Left ventricle myocardium inferior (tissue), 1 donor: Measurements from ENCODE around the gene CHCHD6. TPM values are rescaled to one million over a fixed set of nuclear protein-coding genes. Genes with fewer than 3 reads are reported as not detected.

Experiments used
- DNase-seq: peaks from one replicate; pipeline ENCODE4 v3.0.0-alpha.2; 2020
- H3K27ac ChIP-seq: fragments of 200-600 bp; replicated peaks from 2 replicates; pipeline ENCODE4 v1.8.0; 2021
- H3K27me3 ChIP-seq: fragments of 200-600 bp; 2 replicates; pipeline ENCODE4 v1.8.0; 2021; ENCODE audit warnings: low read depth
- H3K36me3 ChIP-seq: fragments of 200-600 bp; 2 replicates; pipeline ENCODE4 v1.8.0; 2021
- H3K4me1 ChIP-seq: fragments of 200-600 bp; 2 replicates; pipeline ENCODE4 v1.8.0; 2021
- H3K4me3 ChIP-seq: fragments of 200-600 bp; 2 replicates; pipeline ENCODE4 v1.8.0; 2021; ENCODE audit warnings: mild to moderate bottlenecking, moderate library complexity
- H3K9me3 ChIP-seq: fragments of 200-600 bp; replicated peaks from 2 replicates; pipeline ENCODE4 v1.8.0; 2021
- intact Hi-C: fragments of 100-400 bp; cut with micrococcal nuclease; formaldehyde crosslinking; loops from one replicate; pipeline ENCODE4 v1.11.0; 2022
- total RNA-seq: library from RNA; stranded (reverse); fragmentation: NEBNext Ultra II Directional; extraction: Animal tissue kit (Norgen Biotek cat#: 25700); gene quantifications from one replicate; pipeline ENCODE4 v1.2.1, GENCODE V29; 2021
- TF ChIP-seq, protein P1 (sequence below): fragments of 200-600 bp; IDR thresholded peaks from 2 replicates; pipeline ENCODE4 v1.8.0; 2021; ENCODE audit warnings: antibody characterized with exemption, mild to moderate bottlenecking, borderline replicate concordance
- donor health status: DM: no; HTN: yes; CAD: no; lungs with severe emphysema.

CHCHD6 gene
- total RNA-seq, 1 donor from 2014 or later, result 10.1 TPM

DNA sequence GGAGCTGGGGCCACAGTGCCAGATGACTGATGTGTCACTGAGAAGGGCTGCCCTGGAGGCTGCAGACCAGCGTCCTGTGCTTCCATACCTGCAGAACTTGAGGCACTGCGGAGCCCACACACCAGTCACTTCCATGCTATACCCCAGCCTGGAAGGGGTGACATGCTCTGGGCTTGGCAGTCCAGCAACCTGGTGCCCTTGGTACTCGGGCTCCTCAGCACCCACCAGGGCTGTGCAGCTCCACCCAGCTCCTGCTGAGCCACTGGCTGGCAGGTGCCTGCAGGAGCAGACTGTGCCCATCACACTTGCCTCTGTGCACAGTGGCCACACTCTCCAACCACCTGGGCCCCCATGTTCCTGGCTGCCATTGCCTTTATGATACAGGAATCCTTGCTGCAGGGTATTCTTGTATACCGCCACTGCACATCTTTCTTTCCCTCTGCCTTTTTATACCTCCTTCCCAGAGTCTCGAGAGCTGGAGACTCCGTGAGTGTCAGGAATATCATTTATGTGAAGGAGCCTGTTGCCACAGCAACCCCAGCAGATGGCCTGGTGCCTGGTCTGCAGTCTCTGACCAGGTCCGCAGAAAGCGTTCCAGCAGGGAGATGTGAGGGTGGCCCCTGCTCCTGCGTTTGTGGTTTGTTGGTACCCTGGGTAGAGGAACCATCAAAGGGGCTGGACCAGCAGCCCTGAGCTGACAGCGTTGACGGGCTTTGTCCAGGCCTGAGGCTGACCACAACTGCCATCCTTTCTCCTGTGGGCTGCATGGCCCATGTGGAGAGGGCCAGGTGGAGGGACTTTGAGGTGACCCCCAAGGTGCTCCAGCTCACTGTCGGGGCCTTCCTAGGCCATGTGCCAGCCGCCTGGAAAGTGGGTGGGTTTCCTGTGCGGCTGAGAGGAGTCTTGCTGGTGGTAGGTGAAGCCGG lies 185.5 kb downstream of the CHCHD6 start:
- no peaks in the 10 kb centered on the region for H3K27me3 ChIP-seq
- no peak for DNase-seq
- H3K4me3 ChIP-seq, result no peak overlapping the region
- intact Hi-C loops, result no loop called here
- TF ChIP-seq, protein P1, sequence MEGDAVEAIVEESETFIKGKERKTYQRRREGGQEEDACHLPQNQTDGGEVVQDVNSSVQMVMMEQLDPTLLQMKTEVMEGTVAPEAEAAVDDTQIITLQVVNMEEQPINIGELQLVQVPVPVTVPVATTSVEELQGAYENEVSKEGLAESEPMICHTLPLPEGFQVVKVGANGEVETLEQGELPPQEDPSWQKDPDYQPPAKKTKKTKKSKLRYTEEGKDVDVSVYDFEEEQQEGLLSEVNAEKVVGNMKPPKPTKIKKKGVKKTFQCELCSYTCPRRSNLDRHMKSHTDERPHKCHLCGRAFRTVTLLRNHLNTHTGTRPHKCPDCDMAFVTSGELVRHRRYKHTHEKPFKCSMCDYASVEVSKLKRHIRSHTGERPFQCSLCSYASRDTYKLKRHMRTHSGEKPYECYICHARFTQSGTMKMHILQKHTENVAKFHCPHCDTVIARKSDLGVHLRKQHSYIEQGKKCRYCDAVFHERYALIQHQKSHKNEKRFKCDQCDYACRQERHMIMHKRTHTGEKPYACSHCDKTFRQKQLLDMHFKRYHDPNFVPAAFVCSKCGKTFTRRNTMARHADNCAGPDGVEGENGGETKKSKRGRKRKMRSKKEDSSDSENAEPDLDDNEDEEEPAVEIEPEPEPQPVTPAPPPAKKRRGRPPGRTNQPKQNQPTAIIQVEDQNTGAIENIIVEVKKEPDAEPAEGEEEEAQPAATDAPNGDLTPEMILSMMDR, result no peak
- H3K4me1 ChIP-seq, result peaks cover 7% of the 10 kb centered on the region
- H3K27ac ChIP-seq, result no peak overlapping the region
- H3K36me3 ChIP-seq, result peaks cover 4% of the 10 kb centered on the region
- no peaks in the 10 kb centered on the region for H3K9me3 ChIP-seq

DNA sequence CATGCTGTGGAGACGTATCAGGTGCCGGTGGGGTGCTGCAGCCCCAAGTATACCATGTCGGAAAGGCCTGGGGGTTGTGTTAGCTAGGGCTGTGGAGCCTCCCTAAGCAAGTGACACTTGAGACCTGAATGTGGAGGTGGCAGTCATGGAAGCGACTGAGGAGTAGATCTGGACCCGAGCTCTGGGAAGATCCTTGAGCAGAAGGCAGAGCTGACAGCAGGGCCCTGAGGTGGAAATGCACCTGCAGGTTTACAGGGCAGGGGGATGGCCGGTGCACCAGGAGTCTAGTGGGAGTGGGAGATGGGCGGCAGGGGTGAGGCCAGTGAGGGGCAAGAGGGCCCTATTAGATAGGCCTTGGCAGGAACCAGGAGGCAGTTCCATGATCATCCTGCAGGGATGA lies 187.1 kb downstream of the CHCHD6 start:
- Histone ChIP-seq H3K27ac (no peak overlapping the region), H3K9me3 (no peaks in the 10 kb centered on the region), H3K36me3 (peaks cover 4% of the 10 kb centered on the region), H3K27me3 (no peaks in the 10 kb centered on the region), H3K4me3 (no peak overlapping the region), H3K4me1 (peaks cover 23% of the 10 kb centered on the region)
- TF ChIP-seq, protein P1, result no peak
- DNase-seq, result no peak
- intact Hi-C loops, result no loop called here

DNA sequence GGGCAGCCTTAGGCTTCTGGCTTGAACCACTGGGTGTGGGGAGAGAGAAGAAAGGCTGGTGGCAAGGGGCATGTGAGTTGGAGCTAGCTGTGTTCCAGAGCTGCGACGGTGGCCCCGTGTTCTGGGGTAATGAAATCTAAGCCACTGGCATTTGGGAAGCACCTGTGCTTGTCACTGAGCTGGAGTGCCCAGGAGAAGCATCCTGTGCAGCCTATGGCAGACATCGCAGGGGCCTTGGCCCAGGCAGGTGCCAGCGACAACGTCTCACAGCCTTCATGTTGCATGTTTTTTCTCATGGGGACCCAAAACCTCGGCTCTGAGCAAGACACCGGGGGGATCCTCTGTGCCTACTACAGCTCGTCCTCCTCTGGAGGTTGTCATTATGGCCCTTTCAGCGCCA lies 187.8 kb downstream of the CHCHD6 start:
- Histone ChIP-seq H3K4me3 (no peak overlapping the region), H3K27me3 (no peaks in the 10 kb centered on the region), H3K4me1 (peaks cover 24% of the 10 kb centered on the region), H3K9me3 (no peaks in the 10 kb centered on the region), H3K36me3 (peaks cover 4% of the 10 kb centered on the region), H3K27ac (no peak overlapping the region)
- intact Hi-C loops, result no loop called here
- no peak for DNase-seq
- TF ChIP-seq, protein P1, result no peak

DNA sequence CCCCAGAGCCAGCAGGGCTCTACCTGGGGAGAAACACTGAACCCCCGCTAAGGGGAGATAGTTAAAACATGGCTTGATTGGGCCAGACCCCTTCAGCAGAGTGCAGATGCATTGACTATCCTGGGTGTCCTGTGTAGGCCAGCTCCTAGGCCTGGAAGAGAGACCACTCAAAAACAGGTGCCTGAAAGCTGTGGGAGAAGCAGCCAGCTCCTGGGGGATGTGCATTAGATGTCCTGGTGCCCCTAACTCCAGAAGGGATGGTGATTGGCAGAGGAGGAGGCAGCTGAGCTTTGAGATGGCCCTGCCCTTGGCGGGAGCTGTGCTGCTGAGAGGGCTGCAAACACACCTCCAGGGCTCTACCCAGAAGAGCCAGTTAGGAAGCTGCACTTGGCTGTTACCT lies 189.6 kb downstream of the CHCHD6 start:
- peaks cover 2% of the 10 kb centered on the region for H3K36me3 ChIP-seq
- H3K27me3 ChIP-seq, result no peaks in the 10 kb centered on the region
- no peak overlapping the region for H3K27ac ChIP-seq
- H3K9me3 ChIP-seq, result no peaks in the 10 kb centered on the region
- TF ChIP-seq, protein P1, result no peak
- intact Hi-C loops, result no loop called here
- H3K4me1 ChIP-seq, result peaks cover 29% of the 10 kb centered on the region
- DNase-seq, result no peak
- H3K4me3 ChIP-seq, result no peak overlapping the region

DNA sequence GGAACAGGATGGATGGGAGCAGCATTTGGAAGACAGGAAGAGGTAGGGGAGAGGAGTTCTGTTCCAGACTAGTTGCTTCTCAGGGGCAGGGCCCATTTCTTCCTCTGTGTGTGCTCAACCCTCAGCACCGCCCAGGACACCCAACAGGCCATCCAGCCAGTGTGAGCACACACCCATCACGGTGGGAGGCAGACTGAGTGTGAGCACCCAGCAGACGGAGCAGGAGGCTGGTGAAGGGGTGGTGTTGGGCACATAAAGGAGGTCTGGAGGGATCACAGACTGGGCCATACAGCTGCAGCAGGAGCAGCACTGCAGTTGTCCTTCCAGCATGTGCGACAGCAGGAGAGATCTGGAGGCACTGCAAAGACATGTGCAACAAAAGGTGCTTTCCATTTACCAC lies 190.4 kb downstream of the CHCHD6 start:
- no peaks in the 10 kb centered on the region for H3K9me3 ChIP-seq
- no peaks in the 10 kb centered on the region for H3K27me3 ChIP-seq
- H3K4me1 ChIP-seq, result peaks cover 29% of the 10 kb centered on the region
- no peak for DNase-seq
- TF ChIP-seq, protein P1, result no peak
- H3K36me3 ChIP-seq, result no peaks in the 10 kb centered on the region
- intact Hi-C loops, result no loop called here
- H3K4me3 ChIP-seq, result no peak overlapping the region
- no peak overlapping the region for H3K27ac ChIP-seq
